Keratinocyte (primary cell): ENCODE data around the gene KRT79. TPM values are rescaled to one million over a fixed set of nuclear protein-coding genes. Genes with fewer than 3 reads are reported as not detected.

Experiments used
- DNase-seq: peaks from one replicate; pipeline ENCODE4 v3.0.0-alpha.2; 2011; ENCODE audit warnings: low read depth, missing footprints, low spot score
- FAIRE-seq: peaks from 2 replicates; lab custom pipeline; 2011; peaks lifted over from hg19 to GRCh38; lab: Jason Lieb, UNC
- H2AFZ ChIP-seq: 2 replicates; pipeline ENCODE4 v1.6.0; 2012; ENCODE audit warnings: low read length, control low read depth, inconsistent platforms; ENCODE audit not compliant: control insufficient read depth
- H3K27ac ChIP-seq: 2 replicates; pipeline ENCODE4 v1.5.1; 2011; ENCODE audit warnings: low read length; ENCODE audit not compliant: control insufficient read depth, insufficient read depth
- H3K27me3 ChIP-seq: 3 replicates; pipeline ENCODE4 v1.6.0; 2011; ENCODE audit warnings: low read length; ENCODE audit not compliant: control insufficient read depth, insufficient read depth; ENCODE audit errors: extremely low read depth
- H3K36me3 ChIP-seq, 2 experiments: 2 replicates in 1 of 2; 3 replicates in 1 of 2; pipeline ENCODE4 v1.5.1; 2011; ENCODE audit warnings: low read length in 2 of 2, mild to moderate bottlenecking in 1 of 2; ENCODE audit not compliant: control insufficient read depth in 2 of 2, insufficient read depth in 2 of 2; ENCODE audit errors: extremely low read depth in 1 of 2
- H3K4me1 ChIP-seq: 3 replicates; pipeline ENCODE4 v1.5.1; 2011; ENCODE audit warnings: low read length; ENCODE audit not compliant: control insufficient read depth, insufficient read depth; ENCODE audit errors: extremely low read depth
- H3K4me2 ChIP-seq: 3 replicates; pipeline ENCODE4 v1.6.0; 2011; ENCODE audit warnings: low read depth, low read length; ENCODE audit not compliant: control insufficient read depth, insufficient read depth; ENCODE audit errors: extremely low read depth
- H3K4me3 ChIP-seq, 3 experiments: fragments of 200-600 bp in 1 of 3; sonication (generic) in 1 of 3; 2 replicates in 2 of 3; 3 replicates in 1 of 3; pipeline ENCODE4 v1.5.1; 2011 to 2016; ENCODE audit warnings: low read length in 3 of 3, mild to moderate bottlenecking in 3 of 3, control low read depth in 2 of 3, inconsistent platforms in 1 of 3, low read depth in 1 of 3, mixed read lengths in 1 of 3, mixed run types in 1 of 3, moderate library complexity in 1 of 3; ENCODE audit not compliant: control insufficient read depth in 2 of 3, insufficient read depth in 2 of 3; ENCODE audit errors: extremely low read depth in 1 of 3
- H3K79me2 ChIP-seq: 2 replicates; pipeline ENCODE4 v1.6.0; 2012; ENCODE audit warnings: low read length; ENCODE audit not compliant: control insufficient read depth, insufficient read depth
- H3K9ac ChIP-seq: 3 replicates; pipeline ENCODE4 v1.6.0; 2011; ENCODE audit warnings: low read length; ENCODE audit not compliant: control insufficient read depth, insufficient read depth; ENCODE audit errors: extremely low read depth
- H3K9me1 ChIP-seq: 3 replicates; pipeline ENCODE4 v1.6.0; 2011; ENCODE audit warnings: low read length; ENCODE audit not compliant: control insufficient read depth, insufficient read depth; ENCODE audit errors: extremely low read depth
- H3K9me3 ChIP-seq: 2 replicates; pipeline ENCODE4 v1.5.1; 2012; ENCODE audit warnings: low read depth, low read length; ENCODE audit not compliant: control insufficient read depth
- H4K20me1 ChIP-seq: 3 replicates; pipeline ENCODE4 v1.6.0; 2011; ENCODE audit warnings: low read length; ENCODE audit not compliant: control insufficient read depth, insufficient read depth; ENCODE audit errors: extremely low read depth
- CTCF ChIP-seq, 3 experiments: IDR thresholded peaks in 1 of 3; conservative IDR thresholded peaks in 1 of 3; optimal IDR thresholded peaks in 1 of 3; 2 replicates in 2 of 3; 3 replicates in 1 of 3; pipeline versions ENCODE3 to v1.5.1; 2011; ENCODE audit warnings: low read length in 3 of 3, mild to moderate bottlenecking in 3 of 3, moderate library complexity in 2 of 3, control low read depth in 1 of 3, inconsistent platforms in 1 of 3; ENCODE audit not compliant: insufficient read depth in 2 of 3; ENCODE audit errors: extremely low read depth in 1 of 3
- EZH2 ChIP-seq: IDR thresholded peaks from one replicate; pipeline ENCODE4 v1.6.1; 2012; ENCODE audit warnings: inconsistent platforms, mild to moderate bottlenecking, low read length, moderate library complexity
- dilution Hi-C: fragments of 300-500 bp; cut with MboI; formaldehyde crosslinking; loops from one replicate; pipeline ENCODE4 v1.7.0; 2020; ENCODE audit warnings: low sequenced_read_pairs; ENCODE audit not compliant: extremely low pct_ligation_motif_present
- polyA plus RNA-seq, 5 experiments: library from polyadenylated mRNA; depleted of rRNA in 3 of 5; stranded (reverse) in 3 of 5; stranded (forward) in 1 of 5; unstranded in 1 of 5; fragments of >200 nt; gene quantifications; 1 replicate in 1 of 5; 2 replicates in 3 of 5; 3 replicates in 1 of 5; pipeline versions ENCODE4 v1.2.1 to v1.2.3, GENCODE V29; 2011 to 2012; ENCODE audit warnings: missing spikeins in 2 of 5, low read depth in 1 of 5, low replicate concordance in 1 of 5
- small RNA-seq, 3 experiments: library from RNA; depleted of rRNA; stranded (forward); fragments of <200 nt; gene quantifications; one replicate each; pipeline ENCODE3, GENCODE V24; 2012; ENCODE audit warnings: low read depth in 3 of 3, low replicate concordance in 1 of 3; ENCODE audit not compliant: insufficient read length in 3 of 3

KRT79 gene
- polyA plus RNA-seq, 1 donor (not counting 4 experiments of a cell fraction or from before 2014, with no cell fraction given): 0.09 TPM

- FAIRE-seq (no peak), DNase-seq (no peak)
- Histone ChIP-seq H4K20me1 (no peaks in the 10 kb centered on the region), H3K4me3 (no peak overlapping the region), H2AFZ (no peak overlapping the region), H3K9me1 (no peaks in the 10 kb centered on the region), H3K4me1 (no peaks in the 10 kb centered on the region), H3K27ac (no peak overlapping the region), H3K9ac (no peak overlapping the region), H3K9me3 (no peaks in the 10 kb centered on the region), H3K27me3 (peaks cover 62% of the 10 kb centered on the region), H3K36me3 (no peaks in the 10 kb centered on the region), H3K4me2 (no peak overlapping the region), H3K79me2 (no peaks in the 10 kb centered on the region)
- dilution Hi-C loops: no loop called here
- TF ChIP-seq EZH2 (no peak), CTCF (optimal IDR thresholded peaks at IDR 0.05 in 1 of 3, IDR thresholded peaks at IDR 0.05 in 1 of 3, conservative IDR thresholded peaks at IDR 0.05 in 1 of 3; ENCODE audit: extremely low read depth in 1 of 3, insufficient read depth in 2 of 3, low read length in 3 of 3) (no peak)
These were observed 62.6 kb downstream of the KRT79 start for GRCh38 chr12:52771505-52771904.

Small RNA genes lying within 50 kb of the gene (small RNA-seq; reads per million reads assigned to genes)
- gene AC107016.2: 0 reads per million in 3 experiments

Other genes with a start within 250 kb of the KRT79 start
- not detected in 3 replicates for gene KRT72, start 232.8 kb downstream of the KRT79 start, polyA plus RNA-seq
- 0.03 TPM in 1 of 3 replicates, not detected in the others for gene KRT73, start 215.8 kb downstream of the KRT79 start, polyA plus RNA-seq
- gene KRT2, start 182.1 kb downstream of the KRT79 start, polyA plus RNA-seq: 0.03 to 0.69 TPM (median 0.48 TPM) in 3 replicates
- gene KRT1, start 153.9 kb downstream of the KRT79 start, polyA plus RNA-seq: 26.9 to 93.0 TPM (median 92.2 TPM) in 3 replicates
- gene KRT77, start 130.8 kb downstream of the KRT79 start, polyA plus RNA-seq: 0.54 to 4.6 TPM (median 1.3 TPM) in 3 replicates
- gene KRT76, start 57.0 kb downstream of the KRT79 start, polyA plus RNA-seq: not detected in 3 replicates
- gene KRT3, start 38.2 kb downstream of the KRT79 start, polyA plus RNA-seq: 0.05 to 0.36 TPM (median 0.29 TPM) in 3 replicates
- 1.9 to 3.4 TPM (median 2.0 TPM) in 3 replicates for gene KRT4, start 20.2 kb downstream of the KRT79 start, polyA plus RNA-seq
- gene KRT78, start 14.7 kb upstream of the KRT79 start, polyA plus RNA-seq: 0.49 to 1.7 TPM (median 0.96 TPM) in 3 replicates
- gene KRT8, start 70.8 kb upstream of the KRT79 start, polyA plus RNA-seq: 151 to 286 TPM (median 160 TPM) in 3 replicates
- gene KRT18, start 114.8 kb upstream of the KRT79 start, polyA plus RNA-seq: 75.1 to 423 TPM (median 182 TPM) in 3 replicates
- gene EIF4B, start 172.1 kb upstream of the KRT79 start, polyA plus RNA-seq: 323 to 422 TPM (median 378 TPM) in 3 replicates
- 0.72 to 1.1 TPM (median 0.80 TPM) in 3 replicates for gene TNS2, start 215.8 kb upstream of the KRT79 start, polyA plus RNA-seq
- 27.5 to 34.2 TPM (median 32.4 TPM) in 3 replicates for gene SPRYD3, start 245.1 kb upstream of the KRT79 start, polyA plus RNA-seq